ENCODE measurements around the gene ADGRF5.

The ADGRF5 gene

GRCh38 chr6:46894433-46894832, 27.3 kb downstream of the ADGRF5 start:
- no peak for TF ChIP-seq TCF12 (IDR thresholded peaks at IDR 0.05; ENCODE audit: low read depth)
- TF ChIP-seq TAF1 (IDR thresholded peaks at IDR 0.05; ENCODE audit: low read depth): no peak
- no peak for TF ChIP-seq EP300 (IDR thresholded peaks at IDR 0.05; ENCODE audit: borderline replicate concordance)
- TF ChIP-seq EGR1 (IDR thresholded peaks at IDR 0.05): no peak

GRCh38 chr6:46893648-46894047, 28.1 kb downstream of the ADGRF5 start:
- TF ChIP-seq CEBPB (IDR thresholded peaks at IDR 0.05): no peak
- no peak for TF ChIP-seq MAX (IDR thresholded peaks at IDR 0.05)
- no peak for TF ChIP-seq CREB1 (IDR thresholded peaks at IDR 0.05; ENCODE audit: low read depth)
- TF ChIP-seq ZBTB7A (IDR thresholded peaks at IDR 0.05; ENCODE audit: low read depth): no peak
- no peak for TF ChIP-seq NFIC (IDR thresholded peaks at IDR 0.05)
- TF ChIP-seq EP300 (IDR thresholded peaks at IDR 0.05; ENCODE audit: borderline replicate concordance): no peak
- TF ChIP-seq FOXM1 (IDR thresholded peaks at IDR 0.05; ENCODE audit: borderline replicate concordance, low read depth): no peak
- TF ChIP-seq USF1 (IDR thresholded peaks at IDR 0.05): no peak
- TF ChIP-seq RAD21 (IDR thresholded peaks at IDR 0.05; ENCODE audit: low read depth): no peak
- no peak for TF ChIP-seq YY1 (IDR thresholded peaks at IDR 0.05; ENCODE audit: low read depth)
- no peak for TF ChIP-seq REST (IDR thresholded peaks at IDR 0.05; ENCODE audit: low read depth)
- TF ChIP-seq TAF1 (IDR thresholded peaks at IDR 0.05; ENCODE audit: low read depth): no peak
- TF ChIP-seq TEAD4 (IDR thresholded peaks at IDR 0.05): no peak
- TF ChIP-seq EGR1 (IDR thresholded peaks at IDR 0.05): no peak
- no peak for TF ChIP-seq TCF12 (IDR thresholded peaks at IDR 0.05; ENCODE audit: low read depth)

GRCh38 chr6:46891252-46891795, 30.4 kb downstream of the ADGRF5 start:
- no peak for TF ChIP-seq USF1 (IDR thresholded peaks at IDR 0.05)

- TF ChIP-seq EP300 (IDR thresholded peaks at IDR 0.05; ENCODE audit: borderline replicate concordance) (no peak), ZBTB7A (IDR thresholded peaks at IDR 0.05; ENCODE audit: low read depth) (no peak), CREB1 (IDR thresholded peaks at IDR 0.05; ENCODE audit: low read depth) (no peak), REST (IDR thresholded peaks at IDR 0.05; ENCODE audit: low read depth) (no peak), CEBPB (IDR thresholded peaks at IDR 0.05) (no peak), MAX (IDR thresholded peaks at IDR 0.05) (no peak), TCF12 (IDR thresholded peaks at IDR 0.05; ENCODE audit: low read depth) (no peak), YY1 (IDR thresholded peaks at IDR 0.05; ENCODE audit: low read depth) (no peak), USF1 (IDR thresholded peaks at IDR 0.05) (no peak), TEAD4 (IDR thresholded peaks at IDR 0.05) (no peak), FOXM1 (IDR thresholded peaks at IDR 0.05; ENCODE audit: borderline replicate concordance, low read depth) (no peak), EGR1 (IDR thresholded peaks at IDR 0.05) (no peak), TAF1 (IDR thresholded peaks at IDR 0.05; ENCODE audit: low read depth) (no peak)
Measured at GRCh38 chr6:46888578-46888977, 33.2 kb downstream of the ADGRF5 start.

- TF ChIP-seq MAX (IDR thresholded peaks at IDR 0.05) (no peak), FOXM1 (IDR thresholded peaks at IDR 0.05; ENCODE audit: borderline replicate concordance, low read depth) (no peak), CEBPB (IDR thresholded peaks at IDR 0.05) (no peak), NFIC (IDR thresholded peaks at IDR 0.05) (no peak), USF1 (IDR thresholded peaks at IDR 0.05) (no peak), EGR1 (IDR thresholded peaks at IDR 0.05) (no peak), REST (IDR thresholded peaks at IDR 0.05; ENCODE audit: low read depth) (no peak), TEAD4 (IDR thresholded peaks at IDR 0.05) (no peak), EP300 (IDR thresholded peaks at IDR 0.05; ENCODE audit: borderline replicate concordance) (no peak), ZBTB7A (IDR thresholded peaks at IDR 0.05; ENCODE audit: low read depth) (no peak), CREB1 (IDR thresholded peaks at IDR 0.05; ENCODE audit: low read depth) (no peak), TCF12 (IDR thresholded peaks at IDR 0.05; ENCODE audit: low read depth) (no peak), TAF1 (IDR thresholded peaks at IDR 0.05; ENCODE audit: low read depth) (no peak), YY1 (IDR thresholded peaks at IDR 0.05; ENCODE audit: low read depth) (no peak), RAD21 (IDR thresholded peaks at IDR 0.05; ENCODE audit: low read depth) (no peak)
Measured at GRCh38 chr6:46888031-46888430, 33.7 kb downstream of the ADGRF5 start.

All from Ishikawa (cell line).